GM12875 (cell line): ENCODE results near the gene LIPH.
"Not testable (repeated sequence)": the region's sequence is repeated elsewhere in the genome, so short reads cannot be mapped to it uniquely, and the experiment has no call there.

Experiments
- H3K4me3 ChIP-seq: one replicate; pipeline ENCODE4 v1.5.1; 2011; ENCODE audit warnings: low read depth, low read length, control low read depth
- CTCF ChIP-seq: IDR thresholded peaks from 2 replicates; pipeline ENCODE4 v1.5.1; 2011; ENCODE audit warnings: low read depth, mild to moderate bottlenecking, control low read depth, inconsistent platforms, low read length, moderate library complexity, borderline replicate concordance; ENCODE audit not compliant: insufficient read depth

The LIPH gene

GRCh38 chr3:185473290-185473815 lies 79.0 kb downstream of the LIPH start:
- TF ChIP-seq CTCF, result no peak
- H3K4me3 ChIP-seq, result no peak overlapping the region

- no peak overlapping the region for H3K4me3 ChIP-seq
- no peak for TF ChIP-seq CTCF
Measured at GRCh38 chr3:185470323-185470722, 82.1 kb downstream of the LIPH start.

- no peak overlapping the region for H3K4me3 ChIP-seq
- no peak for TF ChIP-seq CTCF
Measured at GRCh38 chr3:185469542-185469941, 82.8 kb downstream of the LIPH start.

GRCh38 chr3:185466123-185466522 lies 86.3 kb downstream of the LIPH start:
- H3K4me3 ChIP-seq, result not testable (repeated sequence)

GRCh38 chr3:185465471-185465870 lies 86.9 kb downstream of the LIPH start:
- TF ChIP-seq CTCF, result no peak
- no peak overlapping the region for H3K4me3 ChIP-seq

- no peak for TF ChIP-seq CTCF
- H3K4me3 ChIP-seq, result no peak overlapping the region
Measured at GRCh38 chr3:185460719-185461350, 91.6 kb downstream of the LIPH start.

- no peak overlapping the region for H3K4me3 ChIP-seq
- TF ChIP-seq CTCF, result no peak
Measured at GRCh38 chr3:185460309-185460708, 92.1 kb downstream of the LIPH start.
